HEK293 (cell line): ENCODE measurements around the gene LRRC27.
"Not testable (repeated sequence)": the region's sequence is repeated elsewhere in the genome, so short reads cannot be mapped to it uniquely, and the experiment has no call there.

Experiments
- CTCF ChIA-PET: fragments of 350-600 bp; formaldehyde crosslinking; extraction: SDS; loops from one replicate; lab custom pipeline; 2021; ENCODE audit warnings: antibody characterized with exemption; lab: Yijun Ruan, JAX
- POLR2A ChIA-PET: fragments of 300-600 bp; formaldehyde crosslinking; extraction: SDS; loops from one replicate; lab custom pipeline; 2020; ENCODE audit warnings: antibody characterized with exemption, inconsistent platforms; lab: Yijun Ruan, JAX
- H3K27ac ChIP-seq: fragments of 200-500 bp; sonication (Bioruptor generic); 2 replicates; pipeline ENCODE4 v1.5.1; 2014; ENCODE audit warnings: low read depth, low read length, control low read depth, inconsistent platforms; ENCODE audit errors: extremely low read depth
- H3K36me3 ChIP-seq, 2 experiments: fragments of 200-500 bp in 1 of 2; sonication (Bioruptor generic) in 1 of 2; 1 replicate in 1 of 2; 2 replicates in 1 of 2; pipeline ENCODE4 v1.5.1; 2014 to 2017; ENCODE audit warnings: inconsistent platforms in 2 of 2, low read length in 2 of 2; ENCODE audit not compliant: control insufficient read depth in 2 of 2, insufficient read depth in 1 of 2
- H3K4me1 ChIP-seq: fragments of 200-500 bp; sonication (Bioruptor generic); 2 replicates; pipeline ENCODE4 v1.5.1; 2014; ENCODE audit warnings: mild to moderate bottlenecking, low read length, inconsistent platforms; ENCODE audit not compliant: control insufficient read depth, insufficient read depth
- H3K4me3 ChIP-seq: 2 replicates; pipeline ENCODE4 v1.5.1; 2011; ENCODE audit warnings: low read depth, mild to moderate bottlenecking, control low read depth, low read length, moderate library complexity
- H3K9me3 ChIP-seq: fragments of 200-500 bp; sonication (Bioruptor generic); 2 replicates; pipeline ENCODE4 v1.5.1; 2014; ENCODE audit warnings: low read depth, low read length, inconsistent platforms; ENCODE audit not compliant: control insufficient read depth, insufficient read depth
- EGR2 ChIP-seq: fragments of 450-650 bp; formaldehyde crosslinking; IDR thresholded peaks from 2 replicates; pipeline ENCODE4 v1.5.1; 2016; ENCODE audit warnings: low read depth, missing biosample characterization, missing genetic modification characterization
- KLF1 ChIP-seq: fragments of 450-650 bp; formaldehyde crosslinking; IDR thresholded peaks from 2 replicates; pipeline ENCODE4 v1.5.1; 2016; ENCODE audit warnings: missing biosample characterization, missing genetic modification characterization
- MEIS1 ChIP-seq: sonication (generic); formaldehyde crosslinking; IDR thresholded peaks from 2 replicates; pipeline ENCODE4 v1.8.1; 2022; ENCODE audit warnings: missing genetic modification reagents, mild to moderate bottlenecking, borderline replicate concordance
- SETDB1 ChIP-seq: IDR thresholded peaks from one replicate; pipeline ENCODE4 v1.6.1; 2017; ENCODE audit warnings: mild to moderate bottlenecking, low read length, moderate library complexity, mixed read lengths; ENCODE audit not compliant: insufficient read length
- ZBTB17 ChIP-seq: fragments of 450-650 bp; formaldehyde crosslinking; IDR thresholded peaks from 2 replicates; pipeline ENCODE4 v1.5.1; 2016; ENCODE audit warnings: missing biosample characterization, missing genetic modification characterization
- ZBTB48 ChIP-seq: fragments of 450-650 bp; formaldehyde crosslinking; IDR thresholded peaks from 2 replicates; pipeline ENCODE4 v1.5.1; 2016; ENCODE audit warnings: missing biosample characterization, missing genetic modification characterization
- ZNF121 ChIP-seq: fragments of 450-650 bp; formaldehyde crosslinking; IDR thresholded peaks from 2 replicates; pipeline ENCODE4 v1.5.1; 2016; ENCODE audit warnings: missing biosample characterization, missing genetic modification characterization
- ZNF146 ChIP-seq: fragments of 450-650 bp; formaldehyde crosslinking; IDR thresholded peaks from 2 replicates; pipeline ENCODE4 v1.5.1; 2016; ENCODE audit warnings: missing biosample characterization, missing genetic modification characterization
- ZNF16 ChIP-seq: fragments of 450-650 bp; formaldehyde crosslinking; IDR thresholded peaks from 2 replicates; pipeline ENCODE4 v1.5.1; 2016; ENCODE audit warnings: low read depth, missing biosample characterization, missing genetic modification characterization
- ZNF214 ChIP-seq: fragments of 450-650 bp; formaldehyde crosslinking; IDR thresholded peaks from 2 replicates; pipeline ENCODE4 v1.5.1; 2017; ENCODE audit warnings: missing biosample characterization, mild to moderate bottlenecking, missing genetic modification characterization, borderline replicate concordance
- ZNF221 ChIP-seq: fragments of 450-650 bp; formaldehyde crosslinking; IDR thresholded peaks from 2 replicates; pipeline ENCODE4 v1.5.1; 2017; ENCODE audit warnings: missing biosample characterization, missing genetic modification characterization, borderline replicate concordance
- ZNF23 ChIP-seq: fragments of 450-650 bp; formaldehyde crosslinking; IDR thresholded peaks from 2 replicates; pipeline ENCODE4 v1.5.1; 2016; ENCODE audit warnings: missing biosample characterization, missing genetic modification characterization, borderline replicate concordance
- ZNF37A ChIP-seq: fragments of 450-650 bp; IDR thresholded peaks from 2 replicates; pipeline ENCODE4 v1.5.1; 2018; ENCODE audit warnings: missing biosample characterization, missing genetic modification characterization
- ZNF394 ChIP-seq: fragments of 450-650 bp; formaldehyde crosslinking; IDR thresholded peaks from 2 replicates; pipeline ENCODE4 v1.5.1; 2016; ENCODE audit warnings: missing biosample characterization, missing genetic modification characterization, mild to moderate bottlenecking, moderate library complexity, borderline replicate concordance
- ZNF404 ChIP-seq: fragments of 450-650 bp; formaldehyde crosslinking; IDR thresholded peaks from 2 replicates; pipeline ENCODE4 v1.5.1; 2017; ENCODE audit warnings: missing biosample characterization, missing genetic modification characterization
- TF ChIP-seq, protein P1 (sequence below): fragments of 450-650 bp; formaldehyde crosslinking; IDR thresholded peaks from 2 replicates; pipeline ENCODE4 v1.5.1; 2016; ENCODE audit warnings: missing biosample characterization, missing genetic modification characterization
- TF ChIP-seq, protein P2 (sequence below): fragments of 450-650 bp; formaldehyde crosslinking; IDR thresholded peaks from 2 replicates; pipeline ENCODE4 v1.5.1; 2016; ENCODE audit warnings: missing biosample characterization, missing genetic modification characterization

LRRC27 gene

DNA sequence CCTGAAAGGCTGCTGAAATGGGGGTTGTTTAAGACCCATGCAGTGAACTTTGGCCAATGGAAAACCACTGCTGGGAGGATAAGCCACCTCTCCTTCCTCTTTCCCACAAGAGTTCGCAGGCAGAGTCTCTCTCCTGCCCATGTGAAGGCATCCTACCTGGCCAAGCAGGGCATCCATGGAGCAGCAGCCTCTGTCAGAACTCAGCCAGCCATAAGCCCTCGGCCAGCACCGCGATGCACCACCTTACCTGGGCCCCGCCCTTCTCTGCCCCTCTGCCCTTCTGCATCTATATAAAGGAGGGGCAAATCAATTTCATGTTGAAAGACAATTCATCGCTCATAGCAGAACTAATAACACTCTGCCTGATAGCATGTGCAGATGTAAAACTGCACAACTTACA lies 18.1 kb upstream of the LRRC27 start (continued):
- TF ChIP-seq ZNF404 (tag by site-specific recombination) (no peak), KLF1 (no peak), ZNF146 (tag by site-specific recombination) (no peak)
- TF ChIP-seq, all 188 proteins: peak for 0

DNA sequence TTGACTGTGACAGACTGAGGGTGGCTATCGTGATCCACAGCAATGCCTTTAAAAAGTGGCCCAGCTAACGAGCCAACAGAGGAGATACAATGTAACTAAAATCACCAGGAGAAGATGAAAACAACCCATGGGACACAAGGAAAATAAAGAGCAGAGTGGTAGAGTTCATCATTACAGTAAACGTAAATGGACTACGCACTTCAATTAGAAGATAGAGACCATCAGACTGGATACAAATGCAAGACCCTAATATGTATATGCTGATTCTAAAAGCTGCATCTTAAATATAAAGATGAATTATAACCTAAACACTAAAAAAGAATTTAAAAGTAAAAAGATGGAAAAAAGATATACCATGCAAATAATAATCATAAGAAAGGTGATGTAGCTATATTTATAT lies 17.7 kb upstream of the LRRC27 start:
- TF ChIP-seq SETDB1 = peak; percentile 73
- no peak for TF ChIP-seq ZNF221 (tag by site-specific recombination)
- no peak overlapping the region for H3K4me3 ChIP-seq
- H3K9me3 ChIP-seq = no peaks in the 10 kb centered on the region
- H3K4me1 ChIP-seq = no peaks in the 10 kb centered on the region
- ChIA-PET CTCF (interaction anchor here (0.9 to 1.2 kb wide), 2 partner anchors 47 to 125 kb away, joined by 3 to 4 read pairs; no protein-coding TSS in a partner anchor), POLR2A (no interaction called here)
- no peaks in the 10 kb centered on the region for H3K36me3 ChIP-seq
- H3K27ac ChIP-seq = no peak overlapping the region

DNA sequence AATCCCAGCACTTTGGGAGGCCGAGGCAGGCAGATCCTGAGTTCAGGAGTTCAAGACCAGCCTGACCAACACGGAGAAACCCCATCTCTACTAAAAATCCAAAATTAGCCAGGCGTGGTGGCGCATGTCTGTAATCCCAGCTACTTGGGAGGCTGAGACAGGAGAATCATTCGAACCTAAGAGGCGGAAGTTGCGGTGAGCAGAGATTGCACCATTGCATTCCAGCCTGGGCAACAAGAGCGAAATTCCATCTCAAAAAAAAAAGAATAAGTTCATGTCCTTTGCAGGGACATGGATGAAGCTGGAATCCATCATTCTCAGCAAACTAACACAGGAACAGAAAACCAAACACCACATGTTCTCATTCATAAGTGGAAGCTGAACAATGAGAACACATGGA lies 17.1 kb upstream of the LRRC27 start:
- CTCF ChIA-PET = interaction anchor here (0.7 to 1.2 kb wide), 3 partner anchors 46 to 125 kb away, joined by 3 to 4 read pairs (median 3); no protein-coding TSS in a partner anchor
- POLR2A ChIA-PET, H3K9me3 ChIP-seq: not testable (repeated sequence)

DNA sequence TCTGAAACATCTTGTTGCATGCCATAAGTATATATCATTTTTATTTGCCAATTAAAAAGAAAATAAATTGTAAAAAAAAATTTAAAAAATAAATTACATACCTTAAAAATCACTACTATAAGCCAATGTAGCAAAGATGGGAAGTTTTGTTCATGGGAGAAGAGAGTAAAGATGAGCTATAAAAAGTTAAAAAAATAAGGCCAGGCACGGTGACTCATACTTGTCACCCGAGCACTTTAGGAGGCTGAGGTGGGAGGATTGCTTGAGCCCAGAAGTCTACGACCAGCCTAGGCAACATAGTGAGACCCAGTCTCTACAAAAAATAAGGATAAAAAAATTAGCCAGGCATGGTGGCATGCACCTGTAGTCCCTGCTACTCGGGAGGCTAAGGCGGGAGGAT lies 15.9 kb upstream of the LRRC27 start:
- TF ChIP-seq ZNF214 (tag by site-specific recombination) = no peak
- TF ChIP-seq, protein P1, sequence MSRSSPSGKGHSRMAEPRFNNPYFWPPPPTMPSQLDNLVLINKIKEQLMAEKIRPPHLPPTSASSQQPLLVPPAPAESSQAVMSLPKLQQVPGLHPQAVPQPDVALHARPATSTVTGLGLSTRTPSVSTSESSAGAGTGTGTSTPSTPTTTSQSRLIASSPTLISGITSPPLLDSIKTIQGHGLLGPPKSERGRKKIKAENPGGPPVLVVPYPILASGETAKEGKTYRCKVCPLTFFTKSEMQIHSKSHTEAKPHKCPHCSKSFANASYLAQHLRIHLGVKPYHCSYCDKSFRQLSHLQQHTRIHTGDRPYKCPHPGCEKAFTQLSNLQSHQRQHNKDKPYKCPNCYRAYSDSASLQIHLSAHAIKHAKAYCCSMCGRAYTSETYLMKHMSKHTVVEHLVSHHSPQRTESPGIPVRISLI = 0 out of 2 replicates have a peak, but pooled peaks have one; percentile 52
- TF ChIP-seq ZNF121 (tag by site-specific recombination) = 0 out of 2 replicates have a peak, but pooled peaks have one; percentile 34
- TF ChIP-seq, all 188 proteins: peak for 2
- CTCF ChIA-PET = interaction anchor here (0.5 kb wide), 1 partner anchor 587 kb away, joined by 3 read pairs; no protein-coding TSS in a partner anchor

More for the DNA sequence above, 17.1 kb upstream of the LRRC27 start:
- H3K4me1 ChIP-seq, H3K27ac ChIP-seq, H3K4me3 ChIP-seq, H3K36me3 ChIP-seq: not testable (repeated sequence)

DNA sequence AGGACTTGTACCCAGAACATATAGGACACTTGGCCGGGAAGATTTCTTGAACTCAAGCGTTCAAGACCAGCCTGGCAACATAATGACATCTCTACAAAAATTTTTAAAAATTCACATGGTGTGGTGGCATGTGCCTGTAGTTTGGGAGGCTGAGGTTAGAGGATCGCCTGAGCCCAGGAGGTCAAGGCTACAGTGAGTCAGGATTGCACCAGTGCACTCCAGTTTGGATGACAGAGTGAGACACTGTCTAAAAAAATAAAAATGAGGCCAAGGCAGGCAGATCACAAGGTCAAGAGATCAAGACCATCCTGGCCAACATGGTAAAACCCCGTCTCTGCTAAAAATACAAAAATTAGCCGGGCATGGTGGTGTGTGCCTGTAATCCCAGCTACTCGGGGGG lies 14.5 kb upstream of the LRRC27 start:
- CTCF ChIA-PET = interaction anchor here (0.6 kb wide), 1 partner anchor 103 kb away, joined by 3 read pairs; no protein-coding TSS in a partner anchor
- H3K4me3 ChIP-seq, H3K9me3 ChIP-seq, H3K36me3 ChIP-seq, POLR2A ChIA-PET, H3K27ac ChIP-seq, H3K4me1 ChIP-seq: not testable (repeated sequence)

More for the DNA sequence above, 15.9 kb upstream of the LRRC27 start:
- H3K4me3 ChIP-seq = no peak overlapping the region
- H3K4me1 ChIP-seq = peaks cover 4% of the 10 kb centered on the region
- no peak overlapping the region for H3K27ac ChIP-seq
- H3K9me3 ChIP-seq = no peaks in the 10 kb centered on the region
- H3K36me3 ChIP-seq = no peaks in the 10 kb centered on the region
- POLR2A ChIA-PET = interaction anchor here (1.0 kb wide), 1 partner anchor 8 kb away, joined by 4 read pairs; the partner anchor contains the start of gene STK32C

DNA sequence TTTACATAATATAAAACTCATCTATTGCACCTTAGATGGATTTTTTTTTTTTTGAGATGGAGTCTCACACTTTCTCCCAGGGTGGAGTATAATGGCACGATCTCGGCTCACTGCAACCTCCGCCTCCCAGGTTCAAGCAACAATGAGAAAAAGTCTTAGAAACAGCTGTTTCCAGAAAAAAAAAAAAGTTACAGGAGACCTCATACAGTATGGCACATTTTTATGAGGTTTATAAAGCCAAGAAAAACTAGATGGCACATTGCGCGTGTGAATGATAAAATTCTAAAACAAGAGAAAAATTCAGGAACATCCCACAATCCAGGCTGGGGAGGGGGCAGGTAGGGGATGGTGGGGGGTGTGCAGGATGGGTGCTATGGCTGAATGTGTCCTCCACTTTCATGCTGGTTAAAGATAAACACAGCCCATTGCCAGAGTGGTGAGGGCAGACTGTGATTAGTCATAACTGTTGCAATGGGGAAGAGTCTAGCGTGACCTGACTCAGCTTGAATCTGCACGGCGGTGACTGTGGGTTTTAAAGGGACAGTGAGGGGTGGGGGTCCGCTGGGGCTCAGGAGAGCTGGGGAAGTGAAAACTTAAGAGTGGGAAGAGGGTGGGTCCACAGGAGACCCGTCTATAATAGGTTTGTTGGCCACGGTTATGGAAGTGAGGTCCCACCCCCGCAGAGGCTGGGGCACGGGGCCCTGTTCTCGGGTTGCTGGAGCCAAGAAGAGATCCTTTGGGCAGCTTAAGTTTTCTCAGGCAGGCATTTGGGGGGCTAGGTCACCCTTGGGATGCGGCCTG lies 11.9 kb upstream of the LRRC27 start:
- Histone ChIP-seq H3K9me3 (no peaks in the 10 kb centered on the region), H3K4me1 (peaks cover 4% of the 10 kb centered on the region), H3K27ac (no peak overlapping the region), H3K36me3 (peaks cover 0 to 11% of the 10 kb centered on the region in 2 experiments; a peak in 1 of 3 replicates), H3K4me3 (no peak overlapping the region)
- ChIA-PET CTCF (interaction anchor here (0.6 to 0.7 kb wide), 3 partner anchors 23 to 335 kb away, joined by 3 to 7 read pairs (median 4); no protein-coding TSS in a partner anchor), POLR2A (no interaction called here)
- TF ChIP-seq MEIS1 (CRISPR knock-in tag) = no peak
- TF ChIP-seq ZNF221 (tag by site-specific recombination) = no peak
- no peak for TF ChIP-seq ZBTB48 (tag by site-specific recombination)
- no peak for TF ChIP-seq ZNF394
- no peak for TF ChIP-seq ZNF16 (tag by site-specific recombination)
- TF ChIP-seq EGR2 (tag by site-specific recombination) = no peak
- peak; percentile 26; the same call in 1 of the 2 replicates for TF ChIP-seq ZBTB17 (tag by site-specific recombination)
- TF ChIP-seq ZNF37A (tag by site-specific recombination) = no peak
- no peak for TF ChIP-seq ZNF23 (tag by site-specific recombination)
- TF ChIP-seq, protein P2, sequence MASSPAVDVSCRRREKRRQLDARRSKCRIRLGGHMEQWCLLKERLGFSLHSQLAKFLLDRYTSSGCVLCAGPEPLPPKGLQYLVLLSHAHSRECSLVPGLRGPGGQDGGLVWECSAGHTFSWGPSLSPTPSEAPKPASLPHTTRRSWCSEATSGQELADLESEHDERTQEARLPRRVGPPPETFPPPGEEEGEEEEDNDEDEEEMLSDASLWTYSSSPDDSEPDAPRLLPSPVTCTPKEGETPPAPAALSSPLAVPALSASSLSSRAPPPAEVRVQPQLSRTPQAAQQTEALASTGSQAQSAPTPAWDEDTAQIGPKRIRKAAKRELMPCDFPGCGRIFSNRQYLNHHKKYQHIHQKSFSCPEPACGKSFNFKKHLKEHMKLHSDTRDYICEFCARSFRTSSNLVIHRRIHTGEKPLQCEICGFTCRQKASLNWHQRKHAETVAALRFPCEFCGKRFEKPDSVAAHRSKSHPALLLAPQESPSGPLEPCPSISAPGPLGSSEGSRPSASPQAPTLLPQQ (tag by site-specific recombination) = peak; percentile 58
